Mesenchymal stem cell (in vitro differentiated cells and primary cell): ENCODE data around the gene CPNE8.

Experiments
- DNase-seq: peaks from one replicate; pipeline ENCODE4 v3.0.0-alpha.2; 2013
- H2AFZ ChIP-seq: one replicate; pipeline ENCODE4 v1.6.1; 2013; ENCODE audit warnings: low read depth, mild to moderate bottlenecking, control low read depth, inconsistent platforms, low read length, moderate library complexity
- H2AK5ac ChIP-seq: 2 replicates; pipeline ENCODE4 v1.6.1; 2013; ENCODE audit warnings: low read length, moderate library complexity, mild to moderate bottlenecking, inconsistent platforms; ENCODE audit not compliant: severe bottlenecking
- H2BK120ac ChIP-seq: one replicate; pipeline ENCODE4 v1.6.1; 2013; ENCODE audit warnings: low read depth, mild to moderate bottlenecking, inconsistent platforms, low read length, moderate library complexity
- H2BK12ac ChIP-seq, 2 experiments: one replicate each; pipeline ENCODE4 v1.6.1; 2013; ENCODE audit warnings: inconsistent platforms in 2 of 2, low read length in 2 of 2, mild to moderate bottlenecking in 2 of 2, moderate library complexity in 2 of 2, control low read depth in 1 of 2
- H2BK15ac ChIP-seq: one replicate; pipeline ENCODE4 v1.6.1; 2013; ENCODE audit warnings: mild to moderate bottlenecking, low read depth, inconsistent platforms; ENCODE audit not compliant: poor library complexity, severe bottlenecking
- H2BK5ac ChIP-seq: 2 replicates; pipeline ENCODE4 v1.6.1; 2013; ENCODE audit warnings: low read depth, mild to moderate bottlenecking, low read length, control low read depth, inconsistent platforms; ENCODE audit not compliant: poor library complexity, severe bottlenecking
- H3K14ac ChIP-seq, 2 experiments: one replicate each; pipeline ENCODE4 v1.6.1; 2013; ENCODE audit warnings: inconsistent platforms in 2 of 2, low read length in 2 of 2, control low read depth in 1 of 2, mild to moderate bottlenecking in 1 of 2, moderate library complexity in 1 of 2
- H3K18ac ChIP-seq, 2 experiments: one replicate each; pipeline ENCODE4 v1.6.1; 2013; ENCODE audit warnings: inconsistent platforms in 2 of 2, low read length in 2 of 2, control low read depth in 1 of 2, low read depth in 1 of 2, mild to moderate bottlenecking in 1 of 2
- H3K23ac ChIP-seq, 2 experiments: one replicate each; pipeline ENCODE4 v1.6.1; 2013; ENCODE audit warnings: inconsistent platforms in 2 of 2, low read length in 2 of 2, mild to moderate bottlenecking in 2 of 2, moderate library complexity in 2 of 2, control low read depth in 1 of 2
- H3K27ac ChIP-seq: 2 replicates; pipeline ENCODE4 v1.5.1; 2013; ENCODE audit warnings: mild to moderate bottlenecking, moderate library complexity, low read length, control low read depth, inconsistent platforms; ENCODE audit not compliant: poor library complexity, severe bottlenecking
- H3K27me3 ChIP-seq, 2 experiments: 2 replicates each; pipeline versions ENCODE4 v1.6.1 to v1.7.0; 2013; ENCODE audit warnings: low read length in 2 of 2, mild to moderate bottlenecking in 2 of 2, moderate library complexity in 2 of 2, control low read depth in 1 of 2, inconsistent platforms in 1 of 2; ENCODE audit not compliant: control insufficient read depth in 1 of 2, insufficient read depth in 1 of 2
- H3K36me3 ChIP-seq, 2 experiments: 2 replicates each; pipeline versions ENCODE4 v1.6.1 to v1.7.0; 2013; ENCODE audit warnings: low read length in 2 of 2, control low read depth in 1 of 2, inconsistent platforms in 1 of 2, low read depth in 1 of 2, mild to moderate bottlenecking in 1 of 2; ENCODE audit not compliant: insufficient read depth in 2 of 2, control insufficient read depth in 1 of 2
- H3K4ac ChIP-seq, 2 experiments: one replicate each; pipeline ENCODE4 v1.6.1; 2013; ENCODE audit warnings: inconsistent platforms in 2 of 2, low read length in 2 of 2, mild to moderate bottlenecking in 2 of 2, moderate library complexity in 2 of 2, control low read depth in 1 of 2, low read depth in 1 of 2
- H3K4me1 ChIP-seq: 2 replicates; pipeline ENCODE4 v1.6.1; 2013; ENCODE audit warnings: low read depth, low read length, control low read depth; ENCODE audit not compliant: control insufficient read depth, insufficient read depth
- H3K4me2 ChIP-seq: 2 replicates; pipeline ENCODE4 v1.6.1; 2013; ENCODE audit warnings: low read length, mild to moderate bottlenecking, inconsistent platforms; ENCODE audit not compliant: poor library complexity, severe bottlenecking
- H3K4me3 ChIP-seq, 2 experiments: 2 replicates each; pipeline versions ENCODE4 v1.5.1 to v1.7.0; 2013; ENCODE audit warnings: low read length in 2 of 2, mild to moderate bottlenecking in 2 of 2, control low read depth in 1 of 2, low read depth in 1 of 2; ENCODE audit not compliant: insufficient read depth in 1 of 2
- H3K79me1 ChIP-seq: replicated peaks from 2 replicates; pipeline ENCODE4 v1.6.1; 2013; ENCODE audit warnings: mild to moderate bottlenecking, control low read depth, low read length, inconsistent platforms; ENCODE audit not compliant: poor library complexity, severe bottlenecking
- H3K9ac ChIP-seq: 2 replicates; pipeline ENCODE4 v1.7.0; 2013; ENCODE audit warnings: mild to moderate bottlenecking, low read length, moderate library complexity
- H3K9me3 ChIP-seq: 2 replicates; pipeline ENCODE4 v1.7.0; 2013; ENCODE audit warnings: mild to moderate bottlenecking, low read length; ENCODE audit not compliant: control insufficient read depth
- H4K8ac ChIP-seq: one replicate; pipeline ENCODE4 v1.6.1; 2013; ENCODE audit warnings: inconsistent platforms, mild to moderate bottlenecking, low read length, moderate library complexity
- H4K91ac ChIP-seq: one replicate; pipeline ENCODE4 v1.6.1; 2013; ENCODE audit warnings: mild to moderate bottlenecking, low read length, inconsistent platforms
- WGBS: methylation state at CpG from one replicate; pipeline ENCODE4 v1.1.7; 2013; ENCODE audit warnings: mixed read lengths; 5-methylcytosine and 5-hydroxymethylcytosine counted together

Gene CPNE8

DNA sequence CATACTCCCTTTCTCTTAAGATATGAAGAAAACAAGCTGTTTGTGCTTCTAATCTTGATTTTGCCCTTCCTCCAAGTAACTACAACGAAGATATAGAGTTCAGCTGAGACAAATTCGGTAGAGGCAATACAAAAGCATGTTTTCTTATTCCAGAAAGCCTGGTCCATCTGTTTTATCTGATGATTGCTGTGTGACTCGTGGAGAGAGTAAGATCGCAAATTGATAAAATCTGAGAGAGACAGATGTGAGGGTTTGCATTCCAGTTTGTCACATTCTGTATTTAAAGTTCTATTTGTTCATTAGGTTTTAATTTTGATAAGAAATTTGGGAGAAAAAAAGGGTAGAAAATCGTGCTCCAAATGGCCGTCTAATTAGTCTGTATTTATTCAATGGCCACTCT, 192.1 kb downstream of the CPNE8 start:
- no peak overlapping the region for H2BK5ac ChIP-seq
- no peaks in the 10 kb centered on the region for H3K4me1 ChIP-seq
- peaks cover 6% of the 10 kb centered on the region for H3K9me3 ChIP-seq
- H2AFZ ChIP-seq, result no peak overlapping the region
- no peaks in the 10 kb centered on the region for H3K36me3 ChIP-seq
- no peak overlapping the region for H4K91ac ChIP-seq
- H3K4me3 ChIP-seq, result no peak overlapping the region
- no peak overlapping the region for H2BK15ac ChIP-seq
- no peak overlapping the region for H3K23ac ChIP-seq
- H2BK12ac ChIP-seq, result no peak overlapping the region
- 81% methylated on average over 4 of the region's 6 CpGs for WGBS
- H3K27ac ChIP-seq, result no peak overlapping the region
- H3K9ac ChIP-seq, result no peak overlapping the region
- H3K27me3 ChIP-seq, result no peaks in the 10 kb centered on the region
- no peak for DNase-seq
- H2BK120ac ChIP-seq, result no peak overlapping the region
- no peaks in the 10 kb centered on the region for H3K79me1 ChIP-seq
- H3K18ac ChIP-seq, result no peak overlapping the region
- no peak overlapping the region for H3K14ac ChIP-seq
- no peak overlapping the region for H3K4ac ChIP-seq
- no peak overlapping the region for H2AK5ac ChIP-seq
- H4K8ac ChIP-seq, result no peak overlapping the region
- no peak overlapping the region for H3K4me2 ChIP-seq

DNA sequence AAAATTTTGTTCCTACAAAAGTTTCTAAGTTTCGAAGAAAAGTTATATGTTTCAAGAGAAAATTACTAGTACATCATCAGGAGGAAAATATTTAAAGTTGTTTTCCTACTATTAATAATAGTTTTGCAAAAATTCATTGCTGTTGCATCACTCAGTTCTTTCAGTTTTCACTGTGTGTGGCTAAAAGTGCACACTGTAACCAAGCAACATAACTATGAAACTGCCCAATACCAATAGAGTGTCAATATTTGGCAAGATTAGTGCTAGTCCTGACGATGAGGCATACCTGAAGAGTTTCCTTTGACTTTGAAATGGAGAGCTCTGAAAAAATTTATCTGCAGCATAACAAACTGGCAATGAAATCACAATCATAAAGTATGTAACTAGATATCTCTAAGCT, 194.3 kb downstream of the CPNE8 start:
- Histone ChIP-seq H3K9me3 (peaks cover 1% of the 10 kb centered on the region), H4K91ac (no peak overlapping the region), H3K36me3 (no peaks in the 10 kb centered on the region), H2BK15ac (no peak overlapping the region), H2AK5ac (no peak overlapping the region), H3K27ac (no peak overlapping the region), H3K23ac (no peak overlapping the region), H4K8ac (no peak overlapping the region), H3K4ac (no peak overlapping the region), H2BK5ac (no peak overlapping the region), H3K79me1 (no peaks in the 10 kb centered on the region), H3K4me1 (no peaks in the 10 kb centered on the region), H3K27me3 (no peaks in the 10 kb centered on the region), H3K9ac (peak overlapping the region; percentile 35), H3K4me2 (no peak overlapping the region), H2AFZ (no peak overlapping the region), H2BK120ac (no peak overlapping the region), H3K14ac (no peak overlapping the region), H3K18ac (no peak overlapping the region), H2BK12ac (no peak overlapping the region), H3K4me3 (no peak overlapping the region)
- WGBS, result no CpG with 5 or more reads among the region's 2 CpGs
- DNase-seq, result peak; percentile 3

DNA sequence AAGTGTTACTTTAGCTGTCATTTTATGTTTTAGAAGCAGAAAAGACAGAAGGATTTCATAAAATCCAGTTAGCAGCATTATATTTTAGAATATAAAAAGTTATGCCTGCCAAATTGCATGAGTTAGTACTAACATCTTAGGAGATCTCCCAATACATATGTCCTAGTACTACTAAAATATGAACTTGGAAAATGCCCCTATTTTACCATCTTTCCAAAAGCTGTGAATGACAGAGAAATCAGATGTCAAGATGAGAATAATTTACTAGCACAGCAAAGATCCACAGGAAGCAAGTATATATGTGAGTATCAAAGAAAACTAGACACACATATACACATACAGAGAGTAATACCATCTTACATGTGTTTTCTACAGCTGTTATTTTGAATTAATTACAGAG, 196.9 kb downstream of the CPNE8 start:
- H2AFZ ChIP-seq, result no peak overlapping the region
- no peaks in the 10 kb centered on the region for H3K4me1 ChIP-seq
- no peak overlapping the region for H2BK120ac ChIP-seq

DNA sequence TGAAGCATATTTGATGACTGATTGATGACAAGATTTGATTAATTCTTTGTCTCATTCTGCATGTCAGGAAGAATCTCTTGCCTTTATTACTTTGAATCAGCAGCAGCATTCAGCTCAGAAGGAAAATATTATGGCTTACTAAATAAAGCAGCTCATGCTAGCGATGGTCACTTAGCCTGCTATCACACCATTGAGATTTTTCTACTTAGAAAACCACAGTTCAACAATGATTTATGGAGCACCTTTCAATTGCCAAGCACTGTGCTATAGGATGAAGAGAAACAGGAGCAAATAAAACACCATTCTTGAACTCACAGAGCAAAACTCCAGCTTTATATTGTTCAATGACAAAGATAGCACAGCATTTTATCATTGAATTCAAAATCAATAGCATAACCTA, 197.7 kb downstream of the CPNE8 start:
- no peak overlapping the region for H3K27ac ChIP-seq
- H2AK5ac ChIP-seq, result no peak overlapping the region
- no peak overlapping the region for H2BK5ac ChIP-seq
- no peak overlapping the region for H4K91ac ChIP-seq
- H3K9ac ChIP-seq, result no peak overlapping the region
- H4K8ac ChIP-seq, result no peak overlapping the region
- no peaks in the 10 kb centered on the region for H3K27me3 ChIP-seq
- H3K14ac ChIP-seq, result no peak overlapping the region
- no peaks in the 10 kb centered on the region for H3K79me1 ChIP-seq
- no peaks in the 10 kb centered on the region for H3K4me1 ChIP-seq
- no peaks in the 10 kb centered on the region for H3K36me3 ChIP-seq
- no peaks in the 10 kb centered on the region for H3K9me3 ChIP-seq
- no peak overlapping the region for H2BK15ac ChIP-seq
- no peak overlapping the region for H3K4me3 ChIP-seq
- H3K4me2 ChIP-seq, result no peak overlapping the region
- no peak overlapping the region for H3K23ac ChIP-seq
- no peak overlapping the region for H3K18ac ChIP-seq
- no peak overlapping the region for H2BK12ac ChIP-seq
- DNase-seq, result no peak
- H2AFZ ChIP-seq, result no peak overlapping the region
- H3K4ac ChIP-seq, result no peak overlapping the region
- 92% methylated on average over 1 of the region's 1 CpG for WGBS
- no peak overlapping the region for H2BK120ac ChIP-seq

More for the DNA sequence above, 196.9 kb downstream of the CPNE8 start:
- Histone ChIP-seq H3K14ac (no peak overlapping the region), H2BK5ac (no peak overlapping the region), H3K79me1 (no peaks in the 10 kb centered on the region), H2BK12ac (no peak overlapping the region), H3K9ac (no peak overlapping the region), H3K27me3 (no peaks in the 10 kb centered on the region), H2BK15ac (no peak overlapping the region), H4K8ac (no peak overlapping the region), H3K4ac (no peak overlapping the region), H4K91ac (no peak overlapping the region), H3K4me2 (no peak overlapping the region), H2AK5ac (no peak overlapping the region), H3K27ac (no peak overlapping the region), H3K4me3 (no peak overlapping the region), H3K36me3 (no peaks in the 10 kb centered on the region), H3K23ac (no peak overlapping the region), H3K18ac (no peak overlapping the region), H3K9me3 (no peaks in the 10 kb centered on the region)
- no peak for DNase-seq
